Stomach (tissue), 4 donors: ENCODE measurements around the gene SARM1.

ENCODE experiments used
- EP300 ChIP-seq: sonication (generic); formaldehyde crosslinking; IDR thresholded peaks from one replicate; pipeline ENCODE4 v1.6.1; 2017; ENCODE audit warnings: antibody characterized with exemption
- POLR2A ChIP-seq, 4 donors: fragments of 450-650 bp; IDR thresholded peaks; one replicate each; pipeline ENCODE4 v1.6.1; 2016; ENCODE audit warnings: antibody characterized with exemption in 4 of 4, control low read depth in 2 of 4, mild to moderate bottlenecking in 1 of 4, moderate library complexity in 1 of 4
- POLR2AphosphoS5 ChIP-seq, 3 donors: sonication (generic); formaldehyde crosslinking; IDR thresholded peaks; one replicate each; pipeline ENCODE4 v1.6.1; 2016; ENCODE audit warnings: antibody characterized with exemption in 3 of 3
- TF ChIP-seq, protein P1 (sequence below), 7 experiments: fragments of 450-650 bp in 4 of 7; fragments of 200-600 bp in 3 of 7; sonication (generic) in 3 of 7; IDR thresholded peaks; one replicate each; pipeline ENCODE4 v1.5.1; 2016 to 2019; ENCODE audit warnings: antibody characterized with exemption in 7 of 7, control low read depth in 2 of 7, mild to moderate bottlenecking in 1 of 7

DNA sequence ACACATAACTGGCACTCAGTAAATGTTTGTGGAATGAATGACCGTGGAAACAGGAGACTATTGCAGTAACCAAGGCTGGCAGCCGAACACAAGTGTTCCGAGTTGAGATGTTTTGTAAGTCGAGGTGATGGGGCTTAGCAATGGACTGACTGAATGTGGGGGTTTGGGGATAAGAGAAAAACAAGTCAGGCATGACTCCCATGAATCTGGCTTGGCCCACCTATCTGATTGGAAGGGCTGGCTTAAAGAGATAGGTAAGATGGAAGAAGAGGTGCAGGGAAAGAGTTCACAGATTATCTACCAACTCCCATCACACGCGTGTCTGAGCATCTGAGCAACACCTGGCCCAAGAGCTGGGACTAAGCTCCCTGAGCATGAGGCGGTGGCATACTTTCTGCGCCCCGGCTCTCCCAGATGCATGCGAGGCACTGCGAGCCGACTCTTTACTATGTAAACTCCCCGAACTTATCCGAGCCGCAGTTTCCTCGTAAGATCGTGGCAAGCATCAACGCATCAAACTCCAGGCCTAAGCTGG lies 36.8 kb upstream of the SARM1 start:
- TF ChIP-seq, protein P1, sequence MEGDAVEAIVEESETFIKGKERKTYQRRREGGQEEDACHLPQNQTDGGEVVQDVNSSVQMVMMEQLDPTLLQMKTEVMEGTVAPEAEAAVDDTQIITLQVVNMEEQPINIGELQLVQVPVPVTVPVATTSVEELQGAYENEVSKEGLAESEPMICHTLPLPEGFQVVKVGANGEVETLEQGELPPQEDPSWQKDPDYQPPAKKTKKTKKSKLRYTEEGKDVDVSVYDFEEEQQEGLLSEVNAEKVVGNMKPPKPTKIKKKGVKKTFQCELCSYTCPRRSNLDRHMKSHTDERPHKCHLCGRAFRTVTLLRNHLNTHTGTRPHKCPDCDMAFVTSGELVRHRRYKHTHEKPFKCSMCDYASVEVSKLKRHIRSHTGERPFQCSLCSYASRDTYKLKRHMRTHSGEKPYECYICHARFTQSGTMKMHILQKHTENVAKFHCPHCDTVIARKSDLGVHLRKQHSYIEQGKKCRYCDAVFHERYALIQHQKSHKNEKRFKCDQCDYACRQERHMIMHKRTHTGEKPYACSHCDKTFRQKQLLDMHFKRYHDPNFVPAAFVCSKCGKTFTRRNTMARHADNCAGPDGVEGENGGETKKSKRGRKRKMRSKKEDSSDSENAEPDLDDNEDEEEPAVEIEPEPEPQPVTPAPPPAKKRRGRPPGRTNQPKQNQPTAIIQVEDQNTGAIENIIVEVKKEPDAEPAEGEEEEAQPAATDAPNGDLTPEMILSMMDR (IDR thresholded peaks at IDR 0.05): no peak
- TF ChIP-seq POLR2AphosphoS5 (IDR thresholded peaks at IDR 0.05) (no peak), POLR2A (IDR thresholded peaks at IDR 0.05) (no peak), EP300 (no peak)
